CD4-positive, alpha-beta T cell (primary cell): ENCODE data around the gene RSBN1. TPM values are rescaled to one million over a fixed set of nuclear protein-coding genes. Genes with fewer than 3 reads are reported as not detected.

Source experiments
- ATAC-seq: fragments of 200-7000 bp; cut with Tn5 transposase; one replicate; pipeline ENCODE4 v1.10.0; 2022; ENCODE audit warnings: mild to moderate bottlenecking; ENCODE audit not compliant: poor library complexity
- CTCF ChIA-PET: fragments of 350-600 bp; sonication (Branson Sonifier 250); formaldehyde crosslinking; loops from one replicate; lab custom pipeline; 2021; ENCODE audit warnings: antibody characterized with exemption, inconsistent platforms; lab: Charles Lee
- POLR2A ChIA-PET: fragments of 350-600 bp; sonication (Branson Sonifier 250); formaldehyde crosslinking; loops from one replicate; lab custom pipeline; 2021; ENCODE audit warnings: antibody characterized with exemption, inconsistent platforms; lab: Charles Lee
- DNase-seq, 14 experiments: peaks; one replicate each; pipeline ENCODE4 v3.0.0-alpha.2; 2013 to 2020; ENCODE audit warnings: mixed read lengths in 2 of 14
- H3K27ac ChIP-seq, 2 donors: one replicate each; pipeline versions ENCODE4 v1.5.1 to v1.7.0; 2013; ENCODE audit warnings: low read length in 2 of 2, low read depth in 1 of 2, mild to moderate bottlenecking in 1 of 2
- H3K27me3 ChIP-seq, 2 experiments: 1 replicate in 1 of 2; 2 replicates in 1 of 2; pipeline versions ENCODE4 v1.6.1 to v1.7.0; 2013; ENCODE audit warnings: low read length in 2 of 2, control low read depth in 1 of 2, mild to moderate bottlenecking in 1 of 2, moderate library complexity in 1 of 2; ENCODE audit not compliant: insufficient read depth in 2 of 2, control insufficient read depth in 1 of 2
- H3K36me3 ChIP-seq: one replicate; pipeline ENCODE4 v1.6.1; 2013; ENCODE audit warnings: low read length, control low read depth; ENCODE audit not compliant: insufficient read depth
- H3K4me1 ChIP-seq: one replicate; pipeline ENCODE4 v1.6.1; 2013; ENCODE audit warnings: low read length, control low read depth; ENCODE audit not compliant: insufficient read depth
- H3K4me3 ChIP-seq: one replicate; pipeline ENCODE4 v1.5.1; 2013; ENCODE audit warnings: mild to moderate bottlenecking, low read length, moderate library complexity
- H3K9me3 ChIP-seq, 2 experiments: 1 replicate in 1 of 2; 2 replicates in 1 of 2; pipeline versions ENCODE4 v1.6.1 to v1.7.0; 2013; ENCODE audit warnings: low read length in 2 of 2, mild to moderate bottlenecking in 2 of 2, control low read depth in 1 of 2, moderate library complexity in 1 of 2; ENCODE audit not compliant: control insufficient read depth in 1 of 2, insufficient read depth in 1 of 2
- H3K27ac Mint-ChIP-seq: one replicate; pipeline ENCODE4 v1.8.0; 2020; ENCODE audit warnings: mixed read lengths
- H3K27me3 Mint-ChIP-seq: one replicate; pipeline ENCODE4 v1.8.0; 2021; ENCODE audit warnings: mixed read lengths
- H3K36me3 Mint-ChIP-seq: one replicate; pipeline ENCODE4 v1.8.0; 2021; ENCODE audit warnings: low read depth, mixed read lengths
- H3K4me1 Mint-ChIP-seq: one replicate; pipeline ENCODE4 v1.8.0; 2021; ENCODE audit warnings: low read depth, mixed read lengths
- H3K4me3 Mint-ChIP-seq: one replicate; pipeline ENCODE4 v1.8.0; 2020; ENCODE audit warnings: mild to moderate bottlenecking, mixed read lengths
- H3K9me3 Mint-ChIP-seq: one replicate; pipeline ENCODE4 v1.8.0; 2020; ENCODE audit warnings: mixed read lengths
- CTCF ChIP-seq: fragments of 200-600 bp; IDR thresholded peaks from one replicate; pipeline ENCODE4 v1.8.0; 2022; ENCODE audit warnings: antibody characterized with exemption, mild to moderate bottlenecking
- intact Hi-C, 2 experiments: fragments of 100-400 bp; cut with DNase I in 1 of 2; cut with micrococcal nuclease in 1 of 2; formaldehyde crosslinking; loops; one replicate each; pipeline versions ENCODE4 v1.15.1 to v1.9.0; 2023 to 2025; cut with DNase I, micrococcal nuclease
- total RNA-seq, 174 experiments: library from RNA in 2 of 174; stranded (reverse) in 2 of 174; gene quantifications; one replicate each; pipeline ENCODE4 v1.2.3 and lab custom pipeline; 2021 to 2026

The RSBN1 gene
- total RNA-seq, 2 experiments from 2014 or later: 44.2 to 44.6 TPM

- Histone ChIP-seq H3K4me1 (peaks cover 10% of the 10 kb centered on the region), H3K9me3 (no peaks in the 10 kb centered on the region), H3K4me3 (no peak overlapping the region), H3K36me3 (peaks cover 46% of the 10 kb centered on the region), H3K27me3 (no peaks in the 10 kb centered on the region), H3K27ac (no peak overlapping the region)
- Mint-ChIP-seq H3K9me3 (no peaks in the 10 kb centered on the region), H3K27ac (no peak overlapping the region), H3K27me3 (no peaks in the 10 kb centered on the region), H3K4me1 (peaks cover 39% of the 10 kb centered on the region), H3K4me3 (no peak overlapping the region), H3K36me3 (peaks cover 57% of the 10 kb centered on the region)
- DNase-seq (no peak), ATAC-seq (no peak)
- intact Hi-C loops: no loop called here
- ChIA-PET POLR2A (interaction anchor here (0.8 kb wide), 1 partner anchor 15 kb away, joined by 3 read pairs; no protein-coding TSS in a partner anchor), CTCF (no interaction called here)
- TF ChIP-seq CTCF: no peak
Observed at GRCh38 chr1:113857776-113858175, 45.5 kb upstream of the RSBN1 start.

GRCh38 chr1:113856401-113856790 lies 44.1 kb upstream of the RSBN1 start:
- no peak overlapping the region for H3K27ac ChIP-seq
- H3K4me1 ChIP-seq: peaks cover 8% of the 10 kb centered on the region
- Mint-ChIP-seq H3K4me1 (peaks cover 28% of the 10 kb centered on the region), H3K4me3 (no peak overlapping the region), H3K9me3 (no peaks in the 10 kb centered on the region), H3K27me3 (no peaks in the 10 kb centered on the region), H3K36me3 (peaks cover 64% of the 10 kb centered on the region), H3K27ac (no peak overlapping the region)
- no peak for DNase-seq
- POLR2A ChIA-PET: interaction anchor here (1.3 kb wide), 1 partner anchor 73 kb away, joined by 3 read pairs; no protein-coding TSS in a partner anchor
- CTCF ChIA-PET: interaction anchor here (0.6 to 1.3 kb wide), 4 partner anchors 13 to 1172 kb away, joined by 3 to 5 read pairs (median 4); no protein-coding TSS in a partner anchor
- no peaks in the 10 kb centered on the region for H3K27me3 ChIP-seq
- no peaks in the 10 kb centered on the region for H3K9me3 ChIP-seq
- H3K36me3 ChIP-seq: peaks cover 46% of the 10 kb centered on the region
- intact Hi-C loops: no loop called here
- no peak for TF ChIP-seq CTCF
- no peak for ATAC-seq
- H3K4me3 ChIP-seq: no peak overlapping the region

- Mint-ChIP-seq H3K9me3 (no peaks in the 10 kb centered on the region), H3K4me3 (no peak overlapping the region), H3K36me3 (peaks cover 69% of the 10 kb centered on the region), H3K27ac (peak overlapping the region; percentile 17), H3K4me1 (peaks cover 29% of the 10 kb centered on the region), H3K27me3 (no peaks in the 10 kb centered on the region)
- no peaks in the 10 kb centered on the region for H3K9me3 ChIP-seq
- ChIA-PET POLR2A (interaction anchor here (1.3 kb wide), 1 partner anchor 74 kb away, joined by 3 read pairs; no protein-coding TSS in a partner anchor), CTCF (interaction anchor here (0.6 to 1.3 kb wide), 4 partner anchors 14 to 1171 kb away, joined by 3 to 5 read pairs (median 4); no protein-coding TSS in a partner anchor)
- DNase-seq: no peak
- peaks cover 8% of the 10 kb centered on the region for H3K4me1 ChIP-seq
- intact Hi-C loops: no loop called here
- no peak for TF ChIP-seq CTCF
- H3K36me3 ChIP-seq: peaks cover 49% of the 10 kb centered on the region
- no peak for ATAC-seq
- H3K27me3 ChIP-seq: no peaks in the 10 kb centered on the region
- no peak overlapping the region for H3K27ac ChIP-seq
- H3K4me3 ChIP-seq: no peak overlapping the region
Observed at GRCh38 chr1:113855630-113856400, 43.5 kb upstream of the RSBN1 start.
